B cell (primary cell): ENCODE data around the gene SLC6A6. TPM values are rescaled to one million over a fixed set of nuclear protein-coding genes. Genes with fewer than 3 reads are reported as not detected.

Source experiments
- ATAC-seq: fragments of 200-7000 bp; cut with Tn5 transposase; one replicate; pipeline ENCODE4 v1.10.0; 2021; ENCODE audit warnings: low read depth, mild to moderate bottlenecking, moderate number of reproducible peaks, moderate library complexity
- CTCF ChIA-PET: fragments of 350-600 bp; sonication (Branson Sonifier 250); formaldehyde crosslinking; loops from one replicate; lab custom pipeline; 2021; ENCODE audit warnings: antibody characterized with exemption, inconsistent platforms; lab: Charles Lee
- POLR2A ChIA-PET: fragments of 350-600 bp; sonication (Branson Sonifier 250); formaldehyde crosslinking; loops from one replicate; lab custom pipeline; 2021; ENCODE audit warnings: antibody characterized with exemption; lab: Charles Lee
- DNase-seq: peaks from one replicate; pipeline ENCODE4 v3.0.0; 2013
- H2AFZ ChIP-seq: 2 replicates; pipeline ENCODE4 v1.6.1; 2012; ENCODE audit warnings: mild to moderate bottlenecking, low read depth, low read length; ENCODE audit not compliant: insufficient read depth, poor library complexity, severe bottlenecking
- H3K27ac ChIP-seq, 2 donors: 1 replicate in 1 of 2; 2 replicates in 1 of 2; pipeline ENCODE4 v1.5.1; 2012 to 2013; ENCODE audit warnings: low read length in 2 of 2, mild to moderate bottlenecking in 2 of 2, moderate library complexity in 1 of 2
- H3K27me3 ChIP-seq, 4 experiments: fragments of 200-600 bp in 1 of 4; sonication (generic) in 1 of 4; replicated peaks in 1 of 4; 1 replicate in 2 of 4; 2 replicates in 2 of 4; pipeline versions ENCODE4 v1.6.1 to v1.7.0; 2013 to 2016; ENCODE audit warnings: low read length in 3 of 4, mild to moderate bottlenecking in 2 of 4, mixed read lengths in 1 of 4, moderate library complexity in 1 of 4; ENCODE audit not compliant: insufficient read depth in 4 of 4, control insufficient read depth in 3 of 4; ENCODE audit errors: control extremely low read depth in 1 of 4
- H3K36me3 ChIP-seq, 2 experiments: replicated peaks in 1 of 2; 1 replicate in 1 of 2; 2 replicates in 1 of 2; pipeline versions ENCODE4 v1.6.1 to v1.7.1; 2013; ENCODE audit warnings: low read length in 1 of 2; ENCODE audit not compliant: insufficient read depth in 2 of 2, control insufficient read depth in 1 of 2; ENCODE audit errors: control extremely low read depth in 1 of 2, extremely low read depth in 1 of 2
- H3K4me1 ChIP-seq, 2 donors: fragments of 200-600 bp in 1 of 2; sonication (generic) in 1 of 2; 1 replicate in 1 of 2; 2 replicates in 1 of 2; pipeline versions ENCODE4 v1.5.1 to v1.6.1; 2013 to 2017; ENCODE audit warnings: low read length in 2 of 2; ENCODE audit not compliant: control insufficient read depth in 2 of 2, insufficient read depth in 2 of 2
- H3K4me2 ChIP-seq: replicated peaks from 2 replicates; pipeline ENCODE3; 2012; ENCODE audit warnings: mild to moderate bottlenecking, low read depth, low read length; ENCODE audit not compliant: poor library complexity, severe bottlenecking
- H3K4me3 ChIP-seq, 5 experiments: fragments of 200-600 bp in 1 of 5; sonication (generic) in 1 of 5; 1 replicate in 3 of 5; 2 replicates in 2 of 5; pipeline versions ENCODE4 v1.5.1 to v1.7.0; 2011 to 2016; ENCODE audit warnings: low read length in 4 of 5, mild to moderate bottlenecking in 4 of 5, low read depth in 2 of 5, control low read depth in 1 of 5, moderate library complexity in 1 of 5; ENCODE audit not compliant: insufficient read depth in 1 of 5; ENCODE audit errors: control extremely low read depth in 1 of 5, extremely low read depth in 1 of 5
- H3K79me2 ChIP-seq: fragments of 200-600 bp; sonication (generic); one replicate; pipeline ENCODE4 v1.6.0; 2016; ENCODE audit warnings: low read length; ENCODE audit not compliant: control insufficient read depth, insufficient read depth
- H3K9ac ChIP-seq: fragments of 200-600 bp; sonication (generic); 2 replicates; pipeline ENCODE4 v1.6.1; 2017; ENCODE audit warnings: mild to moderate bottlenecking, low read length, moderate library complexity
- H3K9me3 ChIP-seq, 3 donors: one replicate each; pipeline versions ENCODE4 v1.6.1 to v1.7.1; 2013; ENCODE audit warnings: low read length in 2 of 3; ENCODE audit not compliant: control insufficient read depth in 2 of 3, insufficient read depth in 1 of 3; ENCODE audit errors: control extremely low read depth in 1 of 3
- H4K20me1 ChIP-seq: 2 replicates; pipeline ENCODE4 v1.6.0; 2012; ENCODE audit warnings: mild to moderate bottlenecking, low read length; ENCODE audit not compliant: insufficient read depth, control insufficient read depth, poor library complexity, severe bottlenecking
- H3K27ac Mint-ChIP-seq: one replicate; pipeline ENCODE4 v1.8.0; 2021; ENCODE audit warnings: mixed read lengths
- H3K27me3 Mint-ChIP-seq: one replicate; pipeline ENCODE4 v1.8.0; 2021; ENCODE audit warnings: mixed read lengths
- H3K4me1 Mint-ChIP-seq: one replicate; pipeline ENCODE4 v1.8.0; 2021; ENCODE audit warnings: mixed read lengths
- H3K4me3 Mint-ChIP-seq: one replicate; pipeline ENCODE4 v1.8.0; 2021; ENCODE audit warnings: mixed read lengths
- H3K9me3 Mint-ChIP-seq: one replicate; pipeline ENCODE4 v1.8.0; 2022; ENCODE audit warnings: mixed read lengths; ENCODE audit not compliant: insufficient read depth
- CTCF ChIP-seq: fragments of 200-600 bp; IDR thresholded peaks from one replicate; pipeline ENCODE4 v1.8.0; 2022; ENCODE audit warnings: antibody characterized with exemption, mild to moderate bottlenecking
- EZH2 ChIP-seq: IDR thresholded peaks from 2 replicates; pipeline ENCODE4 v1.6.1; 2012; ENCODE audit warnings: borderline replicate concordance, low read depth, mild to moderate bottlenecking, moderate library complexity, low read length; ENCODE audit not compliant: insufficient read depth, poor library complexity, severe bottlenecking
- WGBS: methylation state at CpG from one replicate; pipeline ENCODE4 v1.1.5; 2013; ENCODE audit warnings: missing lambda C conversion rate; ENCODE audit not compliant: insufficient coverage; 5-methylcytosine and 5-hydroxymethylcytosine counted together
- intact Hi-C: fragments of 100-400 bp; cut with micrococcal nuclease; formaldehyde crosslinking; loops from one replicate; pipeline ENCODE4 v1.10.0; 2022
- polyA plus RNA-seq: library from polyadenylated mRNA; depleted of rRNA; stranded (reverse); fragments of >200 nt; gene quantifications from 2 replicates; pipeline ENCODE4 v1.2.3, GENCODE V29; 2012
- total RNA-seq, 2 donors: library from RNA; stranded (reverse); fragments of 120-200 nt in 1 of 2; gene quantifications; 1 replicate in 1 of 2; 2 replicates in 1 of 2; pipeline versions ENCODE4 v1.2.3 to v1.2.4, GENCODE V29; 2013 to 2022

SLC6A6 gene
- total and polyA plus RNA-seq, 2 donors (not counting 1 experiment from before 2014, with no cell fraction given) = 34.2 to 48.7 TPM

GRCh38 chr3:14518432-14518802 lies 116.0 kb downstream of the SLC6A6 start:
- Histone ChIP-seq H3K9me3 (no peaks in the 10 kb centered on the region), H3K36me3 (no peaks in the 10 kb centered on the region), H3K4me1 (no peaks in the 10 kb centered on the region), H3K9ac (no peak overlapping the region), H3K27me3 (no peaks in the 10 kb centered on the region), H2AFZ (no peak overlapping the region), H3K79me2 (no peaks in the 10 kb centered on the region), H3K27ac (no peak overlapping the region), H3K4me3 (no peak overlapping the region), H4K20me1 (no peaks in the 10 kb centered on the region), H3K4me2 (no peak overlapping the region)
- 72% methylated on average over 7 of the region's 7 CpGs for WGBS
- ChIA-PET POLR2A (no interaction called here), CTCF (no interaction called here)
- DNase-seq = no peak
- Mint-ChIP-seq H3K4me3 (no peak overlapping the region), H3K27me3 (peaks cover 12% of the 10 kb centered on the region), H3K27ac (no peak overlapping the region), H3K4me1 (no peaks in the 10 kb centered on the region), H3K9me3 (no peaks in the 10 kb centered on the region)
- TF ChIP-seq CTCF (no peak), EZH2 (no peak)
- intact Hi-C loops = no loop called here
- no peak for ATAC-seq

GRCh38 chr3:14518893-14519292 lies 116.5 kb downstream of the SLC6A6 start:
- Histone ChIP-seq H3K4me3 (no peak overlapping the region), H3K36me3 (no peaks in the 10 kb centered on the region), H3K9ac (no peak overlapping the region), H2AFZ (no peak overlapping the region), H3K27ac (no peak overlapping the region), H3K4me2 (no peak overlapping the region), H3K9me3 (no peaks in the 10 kb centered on the region), H3K79me2 (no peaks in the 10 kb centered on the region), H3K4me1 (no peaks in the 10 kb centered on the region), H4K20me1 (no peaks in the 10 kb centered on the region), H3K27me3 (no peaks in the 10 kb centered on the region)
- intact Hi-C loops = no loop called here
- H3K27ac Mint-ChIP-seq = no peak overlapping the region
- TF ChIP-seq EZH2 (no peak), CTCF (no peak)
- no peaks in the 10 kb centered on the region for H3K4me1 Mint-ChIP-seq
- ChIA-PET CTCF (no interaction called here), POLR2A (no interaction called here)
- DNase-seq (no peak), ATAC-seq (no peak)
- 96% methylated on average over 10 of the region's 11 CpGs for WGBS
- no peak overlapping the region for H3K4me3 Mint-ChIP-seq
- H3K9me3 Mint-ChIP-seq = no peaks in the 10 kb centered on the region
- peaks cover 12% of the 10 kb centered on the region for H3K27me3 Mint-ChIP-seq
